OCI-LY1 (cell line): ENCODE results near the gene SSH3.

Experiments
- EZH2 ChIP-seq: fragments of 200-600 bp; sonication (generic), shearing (Covaris generic); IDR thresholded peaks from 2 replicates; pipeline ENCODE4 v1.8.0; 2017; ENCODE audit warnings: borderline replicate concordance, mixed run types, mild to moderate bottlenecking, antibody characterized with exemption, low read length, moderate library complexity, mixed read lengths
- TF ChIP-seq, protein P1 (sequence below): fragments of 200-600 bp; sonication (generic), shearing (Covaris generic); IDR thresholded peaks from 2 replicates; pipeline ENCODE4 v1.5.1; 2017; ENCODE audit warnings: mild to moderate bottlenecking, antibody characterized with exemption, low read length, moderate library complexity, mixed read lengths

GRCh38 chr11:67349928-67350465 is 46.7 kb downstream of the SSH3 start:
- TF ChIP-seq, protein P1, sequence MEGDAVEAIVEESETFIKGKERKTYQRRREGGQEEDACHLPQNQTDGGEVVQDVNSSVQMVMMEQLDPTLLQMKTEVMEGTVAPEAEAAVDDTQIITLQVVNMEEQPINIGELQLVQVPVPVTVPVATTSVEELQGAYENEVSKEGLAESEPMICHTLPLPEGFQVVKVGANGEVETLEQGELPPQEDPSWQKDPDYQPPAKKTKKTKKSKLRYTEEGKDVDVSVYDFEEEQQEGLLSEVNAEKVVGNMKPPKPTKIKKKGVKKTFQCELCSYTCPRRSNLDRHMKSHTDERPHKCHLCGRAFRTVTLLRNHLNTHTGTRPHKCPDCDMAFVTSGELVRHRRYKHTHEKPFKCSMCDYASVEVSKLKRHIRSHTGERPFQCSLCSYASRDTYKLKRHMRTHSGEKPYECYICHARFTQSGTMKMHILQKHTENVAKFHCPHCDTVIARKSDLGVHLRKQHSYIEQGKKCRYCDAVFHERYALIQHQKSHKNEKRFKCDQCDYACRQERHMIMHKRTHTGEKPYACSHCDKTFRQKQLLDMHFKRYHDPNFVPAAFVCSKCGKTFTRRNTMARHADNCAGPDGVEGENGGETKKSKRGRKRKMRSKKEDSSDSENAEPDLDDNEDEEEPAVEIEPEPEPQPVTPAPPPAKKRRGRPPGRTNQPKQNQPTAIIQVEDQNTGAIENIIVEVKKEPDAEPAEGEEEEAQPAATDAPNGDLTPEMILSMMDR: no peak
- TF ChIP-seq EZH2: no peak
